ENCODE measurements around the gene IFT122.
A peak's percentile ranks its signal among the peaks of the same experiment; 100 is the strongest.
"Not testable (repeated sequence)": the region's sequence is repeated elsewhere in the genome, so short reads cannot be mapped to it uniquely, and the experiment has no call there.

IFT122 gene

GRCh38 chr3:129485721-129486663 lies 46.0 kb downstream of the IFT122 start:
- TF ChIP-seq CTCF (IDR thresholded peaks at IDR 0.05; ENCODE audit: low read depth, low read length), result no peak
- no peak overlapping the region for H3K4me3 ChIP-seq (ENCODE audit: low read depth, low read length)
- in situ Hi-C loops (cut with HindIII; ENCODE audit: low sequenced_read_pairs), result no loop called here
- peak; percentile 90 for DNase-seq (ENCODE audit: low read depth, low spot score)

- no peak for TF ChIP-seq CTCF (IDR thresholded peaks at IDR 0.05; ENCODE audit: low read depth, low read length)
- in situ Hi-C loops (cut with HindIII; ENCODE audit: low sequenced_read_pairs), result no loop called here
- no peak for DNase-seq (ENCODE audit: low read depth, low spot score)
- no peak overlapping the region for H3K4me3 ChIP-seq (ENCODE audit: low read depth, low read length)
These were observed 46.6 kb downstream of the IFT122 start for GRCh38 chr3:129486664-129487035.

DNA sequence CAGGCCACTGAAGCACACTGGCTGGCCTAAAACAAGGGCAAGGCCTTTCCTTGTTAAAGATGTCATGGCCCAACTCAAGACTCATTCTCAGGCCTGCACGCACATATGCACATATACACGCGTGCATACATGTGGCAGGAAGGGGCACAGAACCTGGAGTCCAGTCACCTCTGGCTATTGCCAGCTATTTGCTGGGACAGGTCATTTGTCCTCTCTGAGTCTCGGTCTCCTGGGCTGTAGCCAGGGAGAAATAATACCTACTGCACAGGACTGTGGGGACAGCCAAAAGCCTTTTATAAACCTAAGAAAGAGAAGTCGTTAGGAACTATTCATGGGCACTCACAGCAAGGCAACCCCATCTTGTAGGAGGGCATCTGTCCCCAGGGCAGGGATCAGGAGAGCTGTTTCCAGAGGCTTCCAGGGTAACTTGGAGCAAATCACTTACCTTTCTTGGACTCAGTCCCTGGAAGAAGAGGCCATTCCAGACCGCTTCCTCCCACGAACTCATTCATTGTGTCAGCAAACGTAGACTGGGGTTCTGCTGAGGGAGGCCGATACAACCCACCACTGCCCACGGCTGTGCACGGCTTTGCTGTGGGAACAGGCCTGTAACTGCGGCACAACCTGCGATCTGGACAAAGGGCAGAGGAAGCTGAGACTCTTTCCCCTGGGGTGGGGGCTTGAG lies 47.3 kb downstream of the IFT122 start:
- H3K4me3 ChIP-seq (ENCODE audit: low read depth, low read length), result no peak overlapping the region
- TF ChIP-seq CTCF (IDR thresholded peaks at IDR 0.05; ENCODE audit: low read depth, low read length), result no peak
- in situ Hi-C loops (cut with HindIII; ENCODE audit: low sequenced_read_pairs), result no loop called here
- no peak for DNase-seq (ENCODE audit: low read depth, low spot score)

DNA sequence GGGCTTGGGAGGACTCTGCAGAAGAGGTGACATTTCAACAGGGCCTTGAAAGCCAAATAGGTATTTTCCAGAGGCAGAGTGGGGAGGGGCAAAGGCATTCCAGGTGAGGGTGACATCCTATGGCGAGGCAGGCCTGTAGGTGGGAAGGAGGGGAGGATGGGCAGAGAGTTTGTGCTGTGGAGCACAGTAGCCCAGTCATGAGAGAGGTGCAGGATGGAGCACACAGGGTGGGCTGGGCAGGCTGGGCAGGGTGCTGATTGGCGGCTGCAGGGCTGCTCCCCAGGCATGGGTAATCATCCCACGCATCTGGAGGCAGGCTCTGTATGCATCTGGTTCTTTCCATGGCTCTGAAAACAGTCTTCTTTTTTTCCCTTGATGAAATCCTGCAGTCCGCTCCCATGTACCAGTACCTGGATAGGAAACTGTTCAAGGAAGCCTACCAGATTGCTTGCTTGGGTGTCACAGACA lies 47.9 kb downstream of the IFT122 start:
- DNase-seq (ENCODE audit: low read depth, low spot score); in situ Hi-C loops (cut with HindIII; ENCODE audit: low sequenced_read_pairs): not testable (repeated sequence)

GRCh38 chr3:129489258-129489657 lies 49.2 kb downstream of the IFT122 start:
- DNase-seq (ENCODE audit: low read depth, low spot score); H3K4me3 ChIP-seq (ENCODE audit: low read depth, low read length); in situ Hi-C loops (cut with HindIII; ENCODE audit: low sequenced_read_pairs): not testable (repeated sequence)

More for the DNA sequence above, 47.9 kb downstream of the IFT122 start:
- not testable (repeated sequence) for H3K4me3 ChIP-seq (ENCODE audit: low read depth, low read length)

DNA sequence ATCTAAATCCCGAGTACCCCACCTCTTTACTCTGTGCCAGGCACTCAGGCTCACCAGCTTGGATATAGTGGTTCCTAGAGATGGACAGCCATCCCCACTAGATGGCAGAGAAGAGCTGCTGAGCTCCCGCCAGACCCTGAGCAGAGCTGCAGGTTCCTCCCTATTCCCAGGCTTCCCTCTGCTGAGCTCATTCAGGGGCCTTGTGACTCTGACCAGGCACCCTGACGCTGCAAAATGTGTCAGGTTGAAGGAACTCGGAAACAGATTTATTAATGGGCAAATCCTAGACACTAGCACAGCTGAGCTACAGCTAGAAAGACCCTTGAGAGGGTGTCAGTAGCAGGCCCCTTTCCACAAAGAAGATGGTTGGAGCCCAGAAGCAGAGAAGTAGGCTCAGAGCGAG lies 50.2 kb downstream of the IFT122 start:
- no peak overlapping the region for H3K4me3 ChIP-seq (ENCODE audit: low read depth, low read length)
- TF ChIP-seq CTCF (IDR thresholded peaks at IDR 0.05; ENCODE audit: low read depth, low read length), result peak; percentile 91
- peak; percentile 89 for DNase-seq (ENCODE audit: low read depth, low spot score)
- in situ Hi-C loops (cut with HindIII; ENCODE audit: low sequenced_read_pairs), result no loop called here

DNA sequence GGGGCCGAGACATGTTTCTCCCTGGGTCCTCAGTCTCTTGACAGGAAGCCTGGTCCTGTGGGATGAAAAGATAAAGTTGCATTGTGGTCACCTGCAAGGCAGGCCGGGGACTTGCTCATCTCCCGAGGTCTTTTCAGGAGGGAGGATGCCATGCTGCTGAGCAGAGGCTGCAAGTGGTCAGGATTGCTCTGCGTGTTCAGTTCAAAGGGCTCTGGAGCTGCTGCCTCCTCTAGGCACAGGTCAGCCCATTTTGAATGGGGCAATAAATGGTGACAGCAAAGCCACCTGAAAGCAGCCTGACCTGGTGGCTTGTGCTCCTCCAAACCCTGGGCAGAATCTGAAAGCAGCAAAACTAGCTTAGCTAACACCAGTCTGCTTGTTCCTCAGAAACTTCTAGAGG lies 51.1 kb downstream of the IFT122 start:
- H3K4me3 ChIP-seq (ENCODE audit: low read depth, low read length); DNase-seq (ENCODE audit: low read depth, low spot score); in situ Hi-C loops (cut with HindIII; ENCODE audit: low sequenced_read_pairs): not testable (repeated sequence)

DNA sequence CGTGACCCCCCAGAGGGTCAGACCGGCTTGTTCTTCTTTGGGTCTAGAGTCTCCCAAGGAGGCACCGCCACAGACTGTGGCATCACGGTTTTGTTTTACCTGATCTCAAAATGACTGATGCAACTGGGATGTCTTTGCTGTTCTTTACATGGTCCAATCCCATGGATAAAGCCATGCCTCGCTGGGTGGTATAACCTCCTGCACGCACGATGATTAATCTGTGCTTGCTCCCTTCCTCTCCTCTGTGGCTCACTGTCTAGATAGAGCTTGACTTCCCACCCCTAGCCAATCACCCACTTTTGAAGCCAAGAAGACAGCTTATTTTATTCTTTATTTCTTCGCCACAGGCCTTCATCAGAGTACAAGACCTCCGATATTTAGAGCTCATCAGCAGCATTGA lies 51.8 kb downstream of the IFT122 start:
- in situ Hi-C loops (cut with HindIII; ENCODE audit: low sequenced_read_pairs), result no loop called here
- DNase-seq (ENCODE audit: low read depth, low spot score), result no peak
- H3K4me3 ChIP-seq (ENCODE audit: low read depth, low read length), result no peak overlapping the region
- no peak for TF ChIP-seq CTCF (IDR thresholded peaks at IDR 0.05; ENCODE audit: low read depth, low read length)
